Activated CD8-positive, alpha-beta memory T cell treated with anti-CD3 and anti-CD28 coated beads, Interleukin-2, amount 50 U/mL, for 48 hours (primary cell): ENCODE measurements around the gene HPCAL1.

Experiments used
- DNase-seq: peaks from one replicate; pipeline ENCODE4 v3.0.0-alpha.2; 2020

The HPCAL1 gene

GRCh38 chr2:10325278-10326145 lies 22.8 kb downstream of the HPCAL1 start:
- no peak for DNase-seq

GRCh38 chr2:10326151-10326616 lies 23.5 kb downstream of the HPCAL1 start:
- DNase-seq: no peak

GRCh38 chr2:10326707-10327594 lies 24.2 kb downstream of the HPCAL1 start:
- DNase-seq: no peak

GRCh38 chr2:10327896-10328669 lies 25.4 kb downstream of the HPCAL1 start:
- DNase-seq: no peak

- no peak for DNase-seq
Measured at GRCh38 chr2:10328670-10329579, 26.2 kb downstream of the HPCAL1 start.

GRCh38 chr2:10329580-10329879 lies 26.8 kb downstream of the HPCAL1 start:
- DNase-seq: no peak

GRCh38 chr2:10329880-10330699 lies 27.4 kb downstream of the HPCAL1 start:
- DNase-seq: peak; percentile 59

GRCh38 chr2:10330700-10331026 lies 28.0 kb downstream of the HPCAL1 start:
- DNase-seq: no peak

GRCh38 chr2:10331027-10331701 lies 28.5 kb downstream of the HPCAL1 start:
- DNase-seq: peak; percentile 86

GRCh38 chr2:10331702-10332401 lies 29.1 kb downstream of the HPCAL1 start:
- DNase-seq: peak; percentile 74

GRCh38 chr2:10332402-10333246 lies 29.9 kb downstream of the HPCAL1 start:
- peak; percentile 72 for DNase-seq

GRCh38 chr2:10333247-10333613 lies 30.5 kb downstream of the HPCAL1 start:
- DNase-seq: no peak

GRCh38 chr2:10333966-10334365 lies 31.3 kb downstream of the HPCAL1 start:
- no peak for DNase-seq

GRCh38 chr2:10335046-10335840 lies 32.5 kb downstream of the HPCAL1 start:
- no peak for DNase-seq

GRCh38 chr2:10336283-10336682 lies 33.6 kb downstream of the HPCAL1 start:
- no peak for DNase-seq

- DNase-seq: no peak
Measured at GRCh38 chr2:10337449-10338269, 35.0 kb downstream of the HPCAL1 start.
